HepG2 (cell line): ENCODE measurements around the gene HLA-DPA1. TPM values are rescaled to one million over a fixed set of nuclear protein-coding genes. Genes with fewer than 3 reads are reported as not detected.

Experiments used
- polyA plus RNA-seq, 8 experiments: library from polyadenylated mRNA; depleted of rRNA in 3 of 8; stranded (reverse) in 7 of 8; unstranded in 1 of 8; fragments of >200 nt; fragmentation: Illumina TruSeq in 4 of 8; extraction: Trizol in 4 of 8; gene quantifications; 2 replicates each; pipeline versions ENCODE4 v1.2.1 to v1.2.3, GENCODE V29; 2011 to 2016; ENCODE audit warnings: low read depth in 4 of 8, missing spikeins in 1 of 8, mixed read lengths in 1 of 8; ENCODE audit not compliant: insufficient read depth in 1 of 8
- total RNA-seq, 5 experiments: library from RNA; depleted of rRNA; stranded (reverse); fragments of >200 nt; fragmentation: Illumina TruSeq; extraction: Trizol; gene quantifications; 2 replicates each; pipeline ENCODE4 v1.2.3, GENCODE V29; 2016; ENCODE audit warnings: low read depth in 1 of 5

HLA-DPA1 gene
- total and polyA plus RNA-seq, 2 of the 13 experiments (the other 11 are each of a cell fraction or from before 2014, with no cell fraction given), result not detected

Other genes starting within 250 kb of the HLA-DPA1 start
- 9.8 and 17.6 TPM in 2 replicates for gene TAP2, start 234.9 kb downstream of the HLA-DPA1 start, total RNA-seq (2016; rRNA removed; fragmentation: Illumina TruSeq; extraction: Trizol)
- gene TAP2, start 234.9 kb downstream of the HLA-DPA1 start, polyA plus RNA-seq (2011; rRNA removed), result 10.3 and 16.2 TPM in 2 replicates
- gene PSMB8, start 229.6 kb downstream of the HLA-DPA1 start, total RNA-seq (2016; rRNA removed; fragmentation: Illumina TruSeq; extraction: Trizol), result 64.7 and 74.9 TPM in 2 replicates
- 30.7 and 41.2 TPM in 2 replicates for gene PSMB8, start 229.6 kb downstream of the HLA-DPA1 start, polyA plus RNA-seq (2011; rRNA removed)
- 23.0 and 52.2 TPM in 2 replicates for gene TAP1, start 219.9 kb downstream of the HLA-DPA1 start, total RNA-seq (2016; rRNA removed; fragmentation: Illumina TruSeq; extraction: Trizol)
- 31.2 and 34.5 TPM in 2 replicates for gene TAP1, start 219.9 kb downstream of the HLA-DPA1 start, polyA plus RNA-seq (2011; rRNA removed)
- 16.0 and 21.4 TPM in 2 replicates for gene PSMB9, start 219.5 kb downstream of the HLA-DPA1 start, total RNA-seq (2016; rRNA removed; fragmentation: Illumina TruSeq; extraction: Trizol)
- gene PSMB9, start 219.5 kb downstream of the HLA-DPA1 start, polyA plus RNA-seq (2011; rRNA removed), result 15.6 and 17.3 TPM in 2 replicates
- gene HLA-DMB, start 132.6 kb downstream of the HLA-DPA1 start, total RNA-seq (2016; rRNA removed; fragmentation: Illumina TruSeq; extraction: Trizol), result not detected in 2 replicates
- not detected in 2 replicates for gene HLA-DMB, start 132.6 kb downstream of the HLA-DPA1 start, polyA plus RNA-seq (2011; rRNA removed)
- 0.71 and 1.3 TPM in 2 replicates for gene HLA-DMA, start 120.6 kb downstream of the HLA-DPA1 start, total RNA-seq (2016; rRNA removed; fragmentation: Illumina TruSeq; extraction: Trizol)
- 0.70 and 1.7 TPM in 2 replicates for gene HLA-DMA, start 120.6 kb downstream of the HLA-DPA1 start, polyA plus RNA-seq (2011; rRNA removed)
- gene BRD2, start 105.1 kb downstream of the HLA-DPA1 start, total RNA-seq (2016; rRNA removed; fragmentation: Illumina TruSeq; extraction: Trizol), result 71.5 and 143 TPM in 2 replicates
- 194 and 202 TPM in 2 replicates for gene BRD2, start 105.1 kb downstream of the HLA-DPA1 start, polyA plus RNA-seq (2011; rRNA removed)
- gene HLA-DOA, start 64.1 kb downstream of the HLA-DPA1 start, total RNA-seq (2016; rRNA removed; fragmentation: Illumina TruSeq; extraction: Trizol), result 0.07 and 0.09 TPM in 2 replicates
- 0.03 TPM in 1 of 2 replicates, not detected in the other for gene HLA-DOA, start 64.1 kb downstream of the HLA-DPA1 start, polyA plus RNA-seq (2011; rRNA removed)
- not detected in 2 replicates for gene HLA-DPB1, start 2.3 kb upstream of the HLA-DPA1 start, total RNA-seq (2016; rRNA removed; fragmentation: Illumina TruSeq; extraction: Trizol)
- not detected in 2 replicates for gene HLA-DPB1, start 2.3 kb upstream of the HLA-DPA1 start, polyA plus RNA-seq (2011; rRNA removed)
- 0.29 and 0.55 TPM in 2 replicates for gene COL11A2, start 118.8 kb upstream of the HLA-DPA1 start, total RNA-seq (2016; rRNA removed; fragmentation: Illumina TruSeq; extraction: Trizol)
- 0.55 and 0.73 TPM in 2 replicates for gene COL11A2, start 118.8 kb upstream of the HLA-DPA1 start, polyA plus RNA-seq (2011; rRNA removed)
- 21.2 and 26.7 TPM in 2 replicates for gene RXRB, start 127.0 kb upstream of the HLA-DPA1 start, total RNA-seq (2016; rRNA removed; fragmentation: Illumina TruSeq; extraction: Trizol)
- 55.7 and 62.8 TPM in 2 replicates for gene RXRB, start 127.0 kb upstream of the HLA-DPA1 start, polyA plus RNA-seq (2011; rRNA removed)
- gene SLC39A7, start 127.2 kb upstream of the HLA-DPA1 start, total RNA-seq (2016; rRNA removed; fragmentation: Illumina TruSeq; extraction: Trizol), result 127 and 229 TPM in 2 replicates
- 142 and 181 TPM in 2 replicates for gene SLC39A7, start 127.2 kb upstream of the HLA-DPA1 start, polyA plus RNA-seq (2011; rRNA removed)
- gene HSD17B8, start 131.0 kb upstream of the HLA-DPA1 start, total RNA-seq (2016; rRNA removed; fragmentation: Illumina TruSeq; extraction: Trizol), result 12.6 and 13.5 TPM in 2 replicates
- 20.1 and 21.6 TPM in 2 replicates for gene HSD17B8, start 131.0 kb upstream of the HLA-DPA1 start, polyA plus RNA-seq (2011; rRNA removed)
- 19.8 and 23.9 TPM in 2 replicates for gene RING1, start 134.9 kb upstream of the HLA-DPA1 start, total RNA-seq (2016; rRNA removed; fragmentation: Illumina TruSeq; extraction: Trizol)
- gene RING1, start 134.9 kb upstream of the HLA-DPA1 start, polyA plus RNA-seq (2011; rRNA removed), result 33.6 and 42.9 TPM in 2 replicates
- gene VPS52, start 198.2 kb upstream of the HLA-DPA1 start, total RNA-seq (2016; rRNA removed; fragmentation: Illumina TruSeq; extraction: Trizol), result 40.2 and 48.9 TPM in 2 replicates
- gene VPS52, start 198.2 kb upstream of the HLA-DPA1 start, polyA plus RNA-seq (2011; rRNA removed), result 85.5 and 87.0 TPM in 2 replicates
- 3,896 and 4,448 TPM in 2 replicates for gene RPS18, start 198.4 kb upstream of the HLA-DPA1 start, total RNA-seq (2016; rRNA removed; fragmentation: Illumina TruSeq; extraction: Trizol)
- gene RPS18, start 198.4 kb upstream of the HLA-DPA1 start, polyA plus RNA-seq (2011; rRNA removed), result 5,415 and 5,806 TPM in 2 replicates
- 0.27 TPM in 1 of 2 replicates, not detected in the other for gene B3GALT4, start 203.5 kb upstream of the HLA-DPA1 start, total RNA-seq (2016; rRNA removed; fragmentation: Illumina TruSeq; extraction: Trizol)
- 0.04 TPM in 1 of 2 replicates, not detected in the other for gene B3GALT4, start 203.5 kb upstream of the HLA-DPA1 start, polyA plus RNA-seq (2011; rRNA removed)
- gene WDR46, start 215.6 kb upstream of the HLA-DPA1 start, total RNA-seq (2016; rRNA removed; fragmentation: Illumina TruSeq; extraction: Trizol), result 99.9 and 105 TPM in 2 replicates
- 47.4 and 54.6 TPM in 2 replicates for gene WDR46, start 215.6 kb upstream of the HLA-DPA1 start, polyA plus RNA-seq (2011; rRNA removed)
- gene PFDN6, start 216.0 kb upstream of the HLA-DPA1 start, total RNA-seq (2016; rRNA removed; fragmentation: Illumina TruSeq; extraction: Trizol), result 87.0 and 118 TPM in 2 replicates
- 75.5 and 92.2 TPM in 2 replicates for gene PFDN6, start 216.0 kb upstream of the HLA-DPA1 start, polyA plus RNA-seq (2011; rRNA removed)
- 16.5 and 22.9 TPM in 2 replicates for gene RGL2, start 225.3 kb upstream of the HLA-DPA1 start, total RNA-seq (2016; rRNA removed; fragmentation: Illumina TruSeq; extraction: Trizol)
- 47.4 and 55.8 TPM in 2 replicates for gene RGL2, start 225.3 kb upstream of the HLA-DPA1 start, polyA plus RNA-seq (2011; rRNA removed)
- gene TAPBP, start 240.4 kb upstream of the HLA-DPA1 start, total RNA-seq (2016; rRNA removed; fragmentation: Illumina TruSeq; extraction: Trizol), result 16.4 and 32.3 TPM in 2 replicates
- gene TAPBP, start 240.4 kb upstream of the HLA-DPA1 start, polyA plus RNA-seq (2011; rRNA removed), result 27.4 and 34.1 TPM in 2 replicates
- 6.6 and 8.0 TPM in 2 replicates for gene ZBTB22, start 244.1 kb upstream of the HLA-DPA1 start, total RNA-seq (2016; rRNA removed; fragmentation: Illumina TruSeq; extraction: Trizol)
- gene ZBTB22, start 244.1 kb upstream of the HLA-DPA1 start, polyA plus RNA-seq (2011; rRNA removed), result 10.6 and 13.4 TPM in 2 replicates
- gene DAXX, start 249.3 kb upstream of the HLA-DPA1 start, total RNA-seq (2016; rRNA removed; fragmentation: Illumina TruSeq; extraction: Trizol), result 48.9 and 49.4 TPM in 2 replicates
- 21.5 and 21.8 TPM in 2 replicates for gene DAXX, start 249.3 kb upstream of the HLA-DPA1 start, polyA plus RNA-seq (2011; rRNA removed)